Embryonic facial prominence (tissue), 1 donor: Measurements from ENCODE around the gene ATXN1.

Source experiments
- DNase-seq: peaks from one replicate; pipeline ENCODE4 v3.0.0-alpha.2; 2016; ENCODE audit errors: extremely low spot score

ATXN1 gene

DNA sequence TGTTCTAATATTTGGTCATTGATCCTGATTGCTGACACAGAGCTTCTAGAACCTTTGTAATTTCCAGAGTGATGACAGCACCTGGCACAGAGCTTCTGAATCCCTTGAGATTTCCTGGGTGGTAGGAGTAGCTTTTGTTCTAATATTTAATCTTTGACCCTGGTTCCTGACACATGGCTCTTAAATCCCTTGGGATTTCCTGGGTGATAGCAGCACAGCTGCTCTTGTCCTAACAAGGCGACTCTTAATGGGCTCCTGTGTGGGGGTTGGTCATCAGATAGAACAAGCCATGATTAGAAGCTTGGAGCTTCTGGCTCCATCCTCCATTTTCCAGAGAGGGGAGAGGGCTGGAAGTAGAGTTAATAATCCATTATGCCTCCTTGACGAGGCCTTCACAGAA, 504.5 kb downstream of the ATXN1 start:
- DNase-seq = no peak

GRCh38 chr6:16254535-16254934, 506.7 kb downstream of the ATXN1 start:
- no peak for DNase-seq

DNA sequence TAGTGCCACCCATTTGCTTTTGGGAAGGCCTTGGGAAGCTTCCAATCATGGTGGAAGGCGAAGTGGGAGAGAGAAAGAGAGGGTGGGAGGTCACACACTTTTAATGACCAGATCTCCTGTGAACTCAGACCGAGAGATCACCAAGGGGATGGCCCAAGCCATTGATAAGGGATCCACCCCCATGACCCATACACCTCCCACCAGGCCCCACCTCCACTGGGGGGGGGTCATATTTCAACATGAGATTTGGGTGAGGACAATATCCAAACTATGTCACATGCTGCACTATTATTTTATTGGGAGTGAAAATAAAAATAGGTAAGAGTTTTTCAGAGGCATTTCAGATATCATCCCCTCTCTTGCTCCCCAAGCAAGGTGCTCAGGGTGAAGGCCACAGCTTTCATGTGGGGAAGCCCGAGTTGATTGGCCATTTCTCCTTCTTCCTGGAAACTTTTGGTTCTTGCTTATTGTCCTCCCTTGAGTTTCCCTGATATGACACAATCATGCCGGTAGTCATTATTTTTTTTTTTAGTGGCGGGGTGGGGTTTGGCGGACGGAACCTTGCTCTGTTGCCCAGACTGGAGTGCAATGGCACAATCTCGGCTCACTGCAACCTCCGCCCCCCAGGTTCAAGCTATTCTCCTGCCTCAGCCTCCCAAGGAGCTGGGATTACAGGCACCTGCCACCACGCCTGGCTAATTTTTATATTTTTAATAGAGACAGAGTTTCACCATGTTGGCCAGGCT, 507.7 kb downstream of the ATXN1 start:
- DNase-seq = no peak

- DNase-seq = no peak
Measured at GRCh38 chr6:16252686-16253299, 508.5 kb downstream of the ATXN1 start.

- no peak for DNase-seq
Measured at GRCh38 chr6:16251706-16252105, 509.6 kb downstream of the ATXN1 start.

GRCh38 chr6:16249971-16250370, 511.3 kb downstream of the ATXN1 start:
- DNase-seq = no peak
